Activated CD8-positive, alpha-beta T cell treated with anti-CD3 and anti-CD28 coated beads for 36 hours (primary cell): ENCODE results near the gene TUBB4B. TPM values are rescaled to one million over a fixed set of nuclear protein-coding genes. Genes with fewer than 3 reads are reported as not detected.

ENCODE experiments used
- ATAC-seq: fragments of 200-7000 bp; cut with Tn5 transposase; one replicate; pipeline ENCODE4 v1.10.0; 2021; ENCODE audit warnings: mild to moderate bottlenecking, moderate library complexity
- CTCF ChIA-PET: fragments of 350-600 bp; sonication (Branson Sonifier 250); formaldehyde crosslinking; loops from one replicate; lab custom pipeline; 2021; ENCODE audit warnings: antibody characterized with exemption; lab: Charles Lee
- POLR2A ChIA-PET: fragments of 350-600 bp; sonication (Branson Sonifier 250); formaldehyde crosslinking; loops from one replicate; lab custom pipeline; 2021; ENCODE audit warnings: antibody characterized with exemption; lab: Charles Lee
- DNase-seq: peaks from one replicate; pipeline ENCODE4 v3.0.0-alpha.2; 2020
- H3K27ac Mint-ChIP-seq: one replicate; pipeline ENCODE4 v1.8.0; 2021; ENCODE audit warnings: mild to moderate bottlenecking, mixed read lengths
- H3K27me3 Mint-ChIP-seq: one replicate; pipeline ENCODE4 v1.8.0; 2021; ENCODE audit warnings: mixed read lengths
- H3K36me3 Mint-ChIP-seq: one replicate; pipeline ENCODE4 v1.8.0; 2021; ENCODE audit warnings: low read depth, mixed read lengths
- H3K4me1 Mint-ChIP-seq: one replicate; pipeline ENCODE4 v1.8.0; 2021; ENCODE audit warnings: low read depth, mixed read lengths
- H3K4me3 Mint-ChIP-seq: one replicate; pipeline ENCODE4 v1.8.0; 2021; ENCODE audit warnings: mild to moderate bottlenecking, moderate library complexity, mixed read lengths
- H3K9me3 Mint-ChIP-seq: one replicate; pipeline ENCODE4 v1.8.0; 2021; ENCODE audit warnings: mixed read lengths
- CTCF ChIP-seq: fragments of 200-600 bp; IDR thresholded peaks from one replicate; pipeline ENCODE4 v1.8.0; 2022; ENCODE audit warnings: antibody characterized with exemption, mild to moderate bottlenecking
- intact Hi-C: fragments of 100-400 bp; cut with micrococcal nuclease; formaldehyde crosslinking; loops from one replicate; pipeline ENCODE4 v1.10.0; 2022
- total RNA-seq, 2 experiments: library from RNA; stranded (reverse); gene quantifications; one replicate each; pipeline ENCODE4 v1.2.3, GENCODE V29; 2021

TUBB4B gene
- total RNA-seq, 2 experiments from 2014 or later = 228 to 230 TPM

- POLR2A ChIA-PET = interaction anchor here (0.6 to 2.0 kb wide), 5 partner anchors 9 to 74 kb away, joined by 3 to 9 read pairs (median 4); partner anchors contain the start of genes ANAPC2 and SSNA1
- intact Hi-C loops = no loop called here
Observed at GRCh38 chr9:137198051-137198901, 42.8 kb upstream of the TUBB4B start.

DNA sequence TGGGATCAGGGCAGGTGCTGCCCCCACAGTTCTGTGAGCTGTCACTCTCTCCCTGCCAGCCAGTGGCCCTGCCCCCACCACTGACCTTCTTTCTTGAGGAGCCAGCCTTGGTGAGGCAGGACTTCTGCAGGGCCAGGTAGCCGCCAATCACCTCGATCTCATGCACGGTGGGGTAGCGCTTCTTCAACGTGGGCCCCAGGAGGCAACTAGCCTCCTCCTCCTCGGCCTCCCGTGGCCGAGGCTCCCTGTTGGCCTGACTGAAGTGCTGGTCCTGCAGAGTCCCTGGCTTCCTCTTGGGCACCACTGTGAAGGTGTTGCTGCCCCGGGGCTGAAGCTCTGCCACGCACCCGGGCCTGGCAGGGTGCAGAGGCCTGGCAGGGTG is 42.2 kb upstream of the TUBB4B start:
- POLR2A ChIA-PET = interaction anchor here (1.1 to 2.0 kb wide), 2 partner anchors 10 to 18 kb away, joined by 4 to 9 read pairs; partner anchors contain the start of genes ANAPC2 and SSNA1

More at GRCh38 chr9:137198051-137198901, 42.8 kb upstream of the TUBB4B start:
- CTCF ChIA-PET = interaction anchor here (1.6 to 1.9 kb wide), 2 partner anchors 9 to 22 kb away, joined by 4 to 7 read pairs; partner anchors contain the start of gene SSNA1
- ATAC-seq (no peak), DNase-seq (no peak)
- no peak for TF ChIP-seq CTCF
- H3K27me3 Mint-ChIP-seq = no peaks in the 10 kb centered on the region
- peaks cover 16% of the 10 kb centered on the region for H3K4me1 Mint-ChIP-seq
- H3K4me3 Mint-ChIP-seq = peak overlapping the region; percentile 50
- no peak overlapping the region for H3K27ac Mint-ChIP-seq
- H3K9me3 Mint-ChIP-seq = no peaks in the 10 kb centered on the region
- no peaks in the 10 kb centered on the region for H3K36me3 Mint-ChIP-seq

GRCh38 chr9:137199411-137200121 is 41.5 kb upstream of the TUBB4B start:
- no peaks in the 10 kb centered on the region for H3K27me3 Mint-ChIP-seq
- H3K27ac Mint-ChIP-seq = peak overlapping the region; percentile 20
- H3K9me3 Mint-ChIP-seq = no peaks in the 10 kb centered on the region
- no peaks in the 10 kb centered on the region for H3K36me3 Mint-ChIP-seq
- intact Hi-C loops = no loop called here
- TF ChIP-seq CTCF = peak; percentile 17
- ATAC-seq (no peak), DNase-seq (no peak)
- ChIA-PET CTCF (interaction anchor here (1.6 kb wide), 1 partner anchor 23 kb away, joined by 4 read pairs; no protein-coding TSS in a partner anchor), POLR2A (interaction anchor here (1.1 to 2.0 kb wide), 2 partner anchors 11 to 19 kb away, joined by 4 to 9 read pairs; partner anchors contain the start of genes ANAPC2 and SSNA1)
- peak overlapping the region; percentile 70 for H3K4me3 Mint-ChIP-seq
- H3K4me1 Mint-ChIP-seq = peaks cover 22% of the 10 kb centered on the region

More for the DNA sequence above, 42.2 kb upstream of the TUBB4B start:
- no peak for DNase-seq
- Mint-ChIP-seq H3K27ac (no peak overlapping the region), H3K9me3 (no peaks in the 10 kb centered on the region), H3K4me3 (peak overlapping the region; percentile 50), H3K4me1 (peaks cover 17% of the 10 kb centered on the region), H3K36me3 (no peaks in the 10 kb centered on the region), H3K27me3 (no peaks in the 10 kb centered on the region)
- no peak for ATAC-seq
- intact Hi-C loops = no loop called here
- CTCF ChIA-PET = interaction anchor here (1.6 to 1.9 kb wide), 2 partner anchors 10 to 22 kb away, joined by 4 to 7 read pairs; partner anchors contain the start of gene SSNA1
- no peak for TF ChIP-seq CTCF

- CTCF ChIA-PET = interaction anchor here (0.5 to 1.3 kb wide), 9 partner anchors 9 to 165 kb away, joined by 3 to 8 read pairs (median 3); partner anchors contain the start of gene SSNA1
- Mint-ChIP-seq H3K4me3 (peak within 1 kb of the TSS; percentile 82), H3K27me3 (no peaks in the 10 kb centered on the region), H3K9me3 (no peaks in the 10 kb centered on the region), H3K4me1 (peaks cover 22% of the 10 kb centered on the region), H3K36me3 (no peaks in the 10 kb centered on the region), H3K27ac (peak within 1 kb of the TSS; percentile 77)
- POLR2A ChIA-PET = interaction anchor here (0.6 to 1.1 kb wide), 4 partner anchors 8 to 36 kb away, joined by 3 read pairs; partner anchors contain the start of genes ANAPC2 and SSNA1
- TF ChIP-seq CTCF = no peak
- peak; percentile 98 for ATAC-seq
- peak; percentile 99 for DNase-seq
- intact Hi-C loops = no loop called here
Observed at GRCh38 chr9:137200311-137201204, 40.5 kb upstream of the TUBB4B start, which contains the start of gene TPRN. Gene TPRN (minus strand): TSS chr9:137200741. CDS start chr9:137200711, 30 bp downstream.
